Esophagus (tissue), 2 donors: Measurements from ENCODE around the gene LSM14A. TPM values are rescaled to one million over a fixed set of nuclear protein-coding genes. Genes with fewer than 3 reads are reported as not detected.
A peak's percentile ranks its signal among the peaks of the same experiment; 100 is the strongest.

Source experiments
- H3K27ac ChIP-seq, 2 donors: one replicate each; pipeline ENCODE4 v1.5.1; 2013; ENCODE audit warnings: low read depth in 2 of 2, mild to moderate bottlenecking in 2 of 2, inconsistent platforms in 1 of 2, low read length in 1 of 2, moderate library complexity in 1 of 2
- H3K27me3 ChIP-seq, 2 donors: one replicate each; pipeline ENCODE4 v1.6.1; 2013; ENCODE audit warnings: low read length in 2 of 2, control low read depth in 1 of 2, mild to moderate bottlenecking in 1 of 2; ENCODE audit not compliant: insufficient read depth in 2 of 2, control insufficient read depth in 1 of 2
- H3K36me3 ChIP-seq, 2 donors: one replicate each; pipeline ENCODE4 v1.6.1; 2013; ENCODE audit warnings: low read length in 1 of 2; ENCODE audit not compliant: control insufficient read depth in 2 of 2, insufficient read depth in 2 of 2
- H3K4me1 ChIP-seq, 2 donors: one replicate each; pipeline ENCODE4 v1.6.1; 2013; ENCODE audit warnings: low read length in 1 of 2; ENCODE audit not compliant: control insufficient read depth in 2 of 2, insufficient read depth in 2 of 2
- H3K4me3 ChIP-seq, 2 donors: one replicate each; pipeline ENCODE4 v1.5.1; 2013; ENCODE audit warnings: low read length in 2 of 2, mild to moderate bottlenecking in 2 of 2, low read depth in 1 of 2, moderate library complexity in 1 of 2
- H3K9me3 ChIP-seq, 2 donors: one replicate each; pipeline ENCODE4 v1.6.1; 2013; ENCODE audit warnings: mild to moderate bottlenecking in 2 of 2, low read depth in 1 of 2, low read length in 1 of 2, moderate library complexity in 1 of 2; ENCODE audit not compliant: control insufficient read depth in 2 of 2, insufficient read depth in 1 of 2
- WGBS, 2 donors: extraction: QIAGEN DNeasy Blood & Tissue Kit; methylation state at CpG; one replicate each; pipeline ENCODE4 v1.1.7; 2013; 5-methylcytosine and 5-hydroxymethylcytosine counted together
- polyA plus RNA-seq, 2 donors: library from polyadenylated mRNA; stranded (reverse); fragments of 200-250 nt; gene quantifications; one replicate each; pipeline ENCODE4 v1.2.3, GENCODE V29; 2013
- donor health status: healthy with polysubstance abuse.
- donor health status: Bipolar disorder and iron deficiency.

The LSM14A gene
- polyA plus RNA-seq, 2 donors = 31.4 to 57.2 TPM

DNA sequence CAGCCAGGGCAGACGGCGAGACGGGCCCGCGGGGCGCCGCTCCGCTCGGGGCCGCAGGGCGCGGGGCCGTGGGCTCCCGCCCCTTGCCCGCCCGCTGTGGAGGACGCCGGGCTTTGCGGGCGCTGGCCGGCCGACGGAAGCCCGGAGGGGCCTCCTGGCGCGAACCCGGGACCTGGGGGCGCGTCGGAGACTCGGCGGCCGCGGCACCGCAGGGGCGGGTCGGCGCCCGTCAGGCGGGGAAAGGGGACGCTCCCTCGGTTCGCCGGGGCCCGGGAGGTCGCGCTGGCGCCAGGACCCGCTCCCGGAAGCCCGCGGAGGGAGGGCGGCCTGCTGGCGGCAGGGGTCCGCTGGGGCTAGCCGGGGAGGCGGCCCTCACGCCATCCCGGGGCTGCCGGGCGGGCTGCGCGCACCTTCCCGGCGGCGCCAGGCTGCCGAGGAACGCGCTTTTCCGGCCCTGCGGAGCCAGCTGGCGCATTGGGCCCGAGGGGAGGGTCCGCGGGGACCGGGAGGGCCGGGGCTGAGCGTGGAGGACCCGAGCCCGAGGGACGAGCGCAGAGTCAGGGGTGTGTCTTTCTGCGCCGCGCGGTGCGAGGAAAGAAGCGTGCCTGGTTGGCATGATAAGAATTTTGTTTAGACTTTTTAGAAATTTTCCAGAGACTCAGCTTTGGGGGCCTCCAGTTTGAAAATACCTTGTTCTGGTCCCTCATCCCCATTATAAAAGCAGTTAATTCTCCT, 82.6 kb downstream of the LSM14A start:
- peak overlapping the region; percentile 90 to 96 for H3K4me3 ChIP-seq
- no peaks in the 10 kb centered on the region for H3K4me1 ChIP-seq
- 0 to 1% methylated on average over 51 to 88 of the region's 88 CpGs for WGBS, 2 donors
- H3K27ac ChIP-seq = peak overlapping the region; percentile 93 to 96
- no peaks in the 10 kb centered on the region for H3K27me3 ChIP-seq
- no peaks in the 10 kb centered on the region for H3K9me3 ChIP-seq
- no peaks in the 10 kb centered on the region for H3K36me3 ChIP-seq

DNA sequence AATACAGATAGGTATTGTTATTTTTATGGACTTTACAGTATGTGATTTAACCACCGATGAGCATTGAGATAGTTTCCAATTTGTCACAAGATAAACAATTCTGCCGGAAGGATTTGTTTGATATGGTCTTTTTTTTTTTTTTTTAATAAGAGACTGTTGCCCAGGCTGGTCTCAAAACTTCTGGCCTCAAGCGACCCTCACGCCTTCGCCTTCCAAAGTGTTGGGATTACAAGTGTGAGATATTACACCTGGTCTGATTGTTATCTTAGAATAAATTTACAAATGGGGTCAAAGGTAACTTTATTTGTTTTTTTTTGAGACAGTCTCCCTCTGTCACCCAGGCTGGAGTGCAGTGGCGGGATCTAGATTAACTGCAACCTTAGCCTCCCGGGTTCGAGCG, 83.2 kb downstream of the LSM14A start:
- WGBS, 2 donors = 35 to 44% methylated on average over 9 of the region's 9 CpGs
- no peaks in the 10 kb centered on the region for H3K36me3 ChIP-seq
- no peaks in the 10 kb centered on the region for H3K9me3 ChIP-seq
- peak overlapping the region in 1 of 2 donors; percentile 96 for H3K4me3 ChIP-seq
- H3K27ac ChIP-seq = no peak overlapping the region
- no peaks in the 10 kb centered on the region for H3K27me3 ChIP-seq
- H3K4me1 ChIP-seq = no peaks in the 10 kb centered on the region

DNA sequence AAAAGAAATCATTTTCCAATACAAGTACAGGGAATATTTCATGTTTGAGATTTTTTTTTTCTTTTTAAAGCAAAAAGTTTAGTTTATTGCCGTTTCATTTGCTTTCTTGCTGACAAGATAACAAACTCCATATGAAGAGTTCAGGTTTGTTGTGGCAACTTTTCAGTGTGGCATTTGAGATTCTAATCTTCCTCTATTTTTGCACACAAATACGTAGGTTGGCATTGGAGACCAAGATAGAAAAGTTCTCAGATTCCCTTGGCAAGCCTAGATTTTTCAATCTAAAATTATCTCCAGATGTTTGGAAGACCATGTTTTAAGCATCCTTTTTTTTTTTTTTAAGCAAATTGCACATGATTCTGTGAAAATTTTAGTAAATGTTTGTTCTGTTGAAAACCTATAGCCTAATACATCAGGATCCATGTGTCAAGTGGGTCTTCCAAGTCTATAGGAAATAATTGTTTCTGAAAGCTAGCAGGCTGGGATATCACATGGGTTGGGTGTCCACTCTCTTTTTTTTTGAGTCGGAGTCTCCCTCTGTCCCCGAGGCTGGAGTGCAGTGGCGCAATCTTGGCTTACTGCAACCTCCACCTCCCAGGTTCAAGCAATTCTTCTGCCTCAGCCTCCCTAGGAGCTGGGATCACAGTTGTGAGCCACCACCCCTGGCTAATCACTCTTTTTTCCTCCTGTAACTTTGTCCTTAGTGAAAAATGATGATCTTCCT, 84.7 kb downstream of the LSM14A start:
- Histone ChIP-seq H3K4me1 (no peaks in the 10 kb centered on the region), H3K27me3 (no peaks in the 10 kb centered on the region), H3K36me3 (no peaks in the 10 kb centered on the region), H3K9me3 (no peaks in the 10 kb centered on the region), H3K27ac (no peak overlapping the region), H3K4me3 (no peak overlapping the region)
- 52 to 68% methylated on average over 5 of the region's 5 CpGs for whole genome bisulfite sequencing, 2 donors

DNA sequence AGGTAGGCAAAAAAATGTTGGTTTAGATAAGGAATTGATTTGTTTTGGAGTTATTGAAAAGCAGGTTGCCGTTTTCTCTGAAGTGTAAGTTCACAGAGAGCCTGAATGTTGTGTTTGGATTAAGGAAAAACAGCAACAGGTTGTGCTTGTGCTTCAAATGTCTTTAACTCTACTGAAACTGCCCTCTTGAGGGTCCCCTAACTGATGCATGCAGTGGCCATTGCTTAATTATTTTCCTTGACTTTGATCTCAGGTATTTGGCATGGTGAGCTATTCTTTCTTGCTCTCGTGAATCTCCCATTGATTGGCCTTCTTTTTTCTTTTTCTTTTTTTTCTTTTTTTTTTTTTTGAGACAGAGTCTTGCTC, 85.2 kb downstream of the LSM14A start:
- Histone ChIP-seq H3K4me1 (no peaks in the 10 kb centered on the region), H3K4me3 (no peak overlapping the region), H3K36me3 (no peaks in the 10 kb centered on the region), H3K27ac (no peak overlapping the region), H3K9me3 (no peaks in the 10 kb centered on the region), H3K27me3 (no peaks in the 10 kb centered on the region)
- WGBS, 2 donors = 70 to 82% methylated on average over 2 of the region's 2 CpGs

DNA sequence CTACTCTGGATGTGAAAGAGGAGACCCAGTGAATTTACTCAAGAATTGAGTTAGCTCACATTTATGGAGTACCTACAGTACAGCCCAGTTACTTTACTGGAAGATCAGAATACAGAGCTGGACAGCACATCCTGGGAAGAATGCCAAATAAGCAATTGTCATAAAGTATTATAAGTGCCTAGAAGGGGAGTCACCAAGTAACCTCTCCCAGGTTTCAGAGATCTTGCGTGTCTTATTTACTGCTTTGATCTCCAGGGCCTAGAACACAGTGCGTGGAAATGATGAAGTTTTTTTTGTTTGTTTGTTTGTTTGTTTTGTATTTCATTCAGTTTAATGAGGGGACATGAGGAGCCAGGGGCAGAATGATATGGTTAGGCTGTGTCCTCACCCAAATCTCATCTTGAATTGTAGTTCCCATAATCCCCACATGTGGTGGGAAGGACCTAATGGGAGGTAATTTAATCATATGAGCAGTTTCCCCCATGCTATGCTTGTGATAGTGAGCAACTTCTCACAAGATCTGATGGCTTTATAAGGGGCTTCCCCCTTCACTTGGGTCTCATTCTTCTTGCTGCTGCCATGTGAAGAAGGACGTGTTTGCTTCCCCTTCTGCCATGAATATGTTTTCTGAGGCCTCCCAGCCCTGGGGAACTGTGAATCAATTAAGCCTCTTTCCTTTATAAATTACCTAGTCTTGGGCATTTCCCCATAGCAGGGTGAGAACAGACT, 87.2 kb downstream of the LSM14A start:
- no peaks in the 10 kb centered on the region for H3K4me1 ChIP-seq
- no peaks in the 10 kb centered on the region for H3K27me3 ChIP-seq
- WGBS, 2 donors = 70 to 80% methylated on average over 3 of the region's 3 CpGs
- no peaks in the 10 kb centered on the region for H3K36me3 ChIP-seq
- H3K27ac ChIP-seq = no peak overlapping the region
- H3K9me3 ChIP-seq = no peaks in the 10 kb centered on the region
- H3K4me3 ChIP-seq = no peak overlapping the region

DNA sequence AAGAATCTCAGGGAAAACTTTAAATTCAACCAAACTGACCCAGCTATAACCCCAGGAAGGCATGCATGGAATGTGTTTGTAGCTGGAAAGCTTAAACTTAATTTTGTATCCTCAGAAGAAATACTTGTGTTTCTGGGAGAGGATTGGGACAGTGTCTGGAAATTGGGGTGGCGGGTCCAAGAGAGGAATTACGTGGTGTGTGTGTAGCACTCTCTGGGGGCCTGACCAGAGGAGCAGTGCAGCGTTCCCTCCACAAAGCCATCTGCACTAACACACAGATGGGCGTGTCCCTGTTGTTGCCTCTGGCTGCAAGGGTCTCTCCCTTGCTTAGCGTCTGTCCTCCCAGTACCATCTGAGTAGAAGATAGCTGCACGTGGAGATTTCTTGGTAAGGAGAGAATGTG, 88.5 kb downstream of the LSM14A start:
- Histone ChIP-seq H3K4me1 (peaks cover 0 to 3% of the 10 kb centered on the region in 2 donors), H3K27ac (no peak overlapping the region)
- 49 to 63% methylated on average over 6 of the region's 6 CpGs for WGBS, 2 donors

DNA sequence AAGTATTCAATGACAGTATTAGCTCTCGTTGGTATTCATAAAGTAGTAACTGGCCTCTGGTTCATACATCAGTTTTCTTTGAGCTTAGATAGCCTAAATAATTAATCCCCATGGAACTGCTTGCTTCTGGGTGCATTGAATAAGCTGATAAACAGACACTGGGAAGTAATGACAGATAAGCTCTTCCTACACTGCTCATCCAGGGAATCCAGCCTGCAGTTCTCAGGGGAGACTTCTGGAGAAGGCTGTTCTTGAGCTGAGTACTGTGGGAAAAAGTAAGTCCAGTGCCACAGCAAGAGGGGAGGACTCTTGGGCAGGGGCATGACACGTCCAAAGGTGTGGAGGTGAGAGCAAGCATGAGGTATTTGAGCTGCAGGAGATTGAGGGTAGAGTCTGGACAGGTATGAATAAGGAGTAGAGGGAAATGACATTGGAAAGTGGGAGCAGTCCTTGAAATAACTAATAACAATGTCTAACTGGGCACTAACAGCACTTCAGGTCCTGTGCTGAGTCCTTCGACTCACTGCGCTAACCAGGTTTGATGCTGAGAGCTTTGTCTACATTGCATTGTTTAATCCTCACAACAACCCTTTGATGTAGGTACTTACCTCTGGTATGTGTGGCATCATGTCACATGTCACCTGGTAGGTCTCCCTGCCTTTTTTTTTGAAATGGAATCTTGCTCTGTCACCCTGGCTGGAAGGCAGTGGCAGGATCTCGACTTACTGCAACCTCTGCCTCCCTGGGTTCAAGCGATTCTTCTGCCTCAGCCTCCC, 89.2 kb downstream of the LSM14A start:
- H3K4me3 ChIP-seq = no peak overlapping the region
- H3K4me1 ChIP-seq = peaks cover 0 to 3% of the 10 kb centered on the region in 2 donors
- H3K27ac ChIP-seq = no peak overlapping the region
- no peaks in the 10 kb centered on the region for H3K36me3 ChIP-seq
- H3K27me3 ChIP-seq = no peaks in the 10 kb centered on the region
- WGBS, 2 donors = 77 to 80% methylated on average over 6 of the region's 6 CpGs
- H3K9me3 ChIP-seq = no peaks in the 10 kb centered on the region

More for the DNA sequence above, 88.5 kb downstream of the LSM14A start:
- H3K27me3 ChIP-seq = no peaks in the 10 kb centered on the region
- no peaks in the 10 kb centered on the region for H3K36me3 ChIP-seq
- no peaks in the 10 kb centered on the region for H3K9me3 ChIP-seq
- no peak overlapping the region for H3K4me3 ChIP-seq

DNA sequence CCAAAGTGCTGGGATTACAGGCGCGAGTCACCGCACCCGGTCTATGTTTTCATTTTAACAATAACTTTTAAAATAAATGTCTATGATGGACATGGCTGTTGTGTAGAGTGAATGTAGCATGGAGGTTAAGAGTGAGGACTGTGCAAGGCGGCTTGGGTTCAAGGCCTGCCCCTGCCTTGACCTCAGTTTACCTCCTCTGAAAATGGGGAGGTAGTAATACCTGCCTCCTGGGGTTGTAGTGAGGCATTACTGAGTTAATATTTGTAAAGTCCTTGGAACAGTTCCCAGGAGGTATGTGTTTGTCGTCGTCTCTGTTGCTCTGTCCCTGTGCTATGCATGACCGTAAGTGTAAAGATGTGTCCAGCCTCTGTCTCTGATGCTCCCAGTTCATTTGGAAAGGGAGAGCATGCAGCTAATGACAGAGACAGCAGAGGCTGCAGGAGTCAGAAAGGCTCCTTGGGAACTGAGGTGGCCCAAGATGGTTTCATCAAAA, 91.5 kb downstream of the LSM14A start:
- Histone ChIP-seq H3K27me3 (no peaks in the 10 kb centered on the region), H3K9me3 (no peaks in the 10 kb centered on the region), H3K4me3 (no peak overlapping the region), H3K4me1 (peaks cover 0 to 3% of the 10 kb centered on the region in 2 donors), H3K36me3 (no peaks in the 10 kb centered on the region), H3K27ac (no peak overlapping the region)
- 78 to 82% methylated on average over 8 of the region's 8 CpGs for WGBS, 2 donors

DNA sequence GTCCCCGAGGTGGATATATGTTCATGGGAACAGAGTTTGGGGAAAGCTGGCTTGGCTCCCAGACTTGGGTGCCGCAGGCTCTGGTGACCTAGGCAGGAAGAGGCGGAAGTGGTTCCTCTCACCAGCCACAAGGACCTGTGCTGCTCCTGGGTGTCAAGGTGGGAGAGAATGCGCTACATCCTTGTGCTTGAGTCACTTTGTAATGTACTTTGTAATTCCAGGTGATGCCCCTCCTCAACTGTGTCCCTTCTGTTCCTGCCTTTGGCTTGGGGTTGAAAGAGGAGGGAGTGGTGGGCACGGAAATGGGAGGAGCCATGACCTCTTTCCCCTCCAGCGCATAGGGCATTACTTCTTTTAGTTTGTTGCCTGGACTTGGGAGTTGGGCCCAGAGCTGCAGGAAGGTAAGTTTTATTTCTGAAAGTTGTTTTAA, 92.9 kb downstream of the LSM14A start:
- 54 to 65% methylated on average over 6 of the region's 6 CpGs for WGBS, 2 donors
- Histone ChIP-seq H3K27me3 (no peaks in the 10 kb centered on the region), H3K4me3 (no peak overlapping the region), H3K36me3 (no peaks in the 10 kb centered on the region), H3K9me3 (no peaks in the 10 kb centered on the region), H3K27ac (no peak overlapping the region), H3K4me1 (peaks cover 3 to 5% of the 10 kb centered on the region in 2 donors)
